Vagina (tissue), 2 donors: Measurements from ENCODE around the gene PTPN6. TPM values are rescaled to one million over a fixed set of nuclear protein-coding genes. Genes with fewer than 3 reads are reported as not detected.

Experiments used
- DNase-seq, 2 donors: peaks; one replicate each; pipeline ENCODE4 v3.0.0-alpha.2; 2017; ENCODE audit errors: extremely low spot score in 2 of 2
- H3K27ac ChIP-seq: fragments of 200-600 bp; sonication (generic); one replicate; pipeline ENCODE4 v1.5.1; 2019
- H3K27me3 ChIP-seq: fragments of 200-600 bp; sonication (generic); one replicate; pipeline ENCODE4 v1.5.1; 2019
- H3K36me3 ChIP-seq, 2 donors: fragments of 200-600 bp; sonication (generic); one replicate each; pipeline ENCODE4 v1.5.1; 2017 to 2019
- H3K4me1 ChIP-seq: fragments of 200-600 bp; sonication (generic); one replicate; pipeline ENCODE4 v1.5.1; 2019
- H3K4me3 ChIP-seq, 2 donors: fragments of 200-600 bp; sonication (generic); 1 replicate in 1 of 2; 2 replicates in 1 of 2; pipeline ENCODE4 v1.5.1; 2016 to 2019
- H3K9me3 ChIP-seq: fragments of 200-600 bp; sonication (generic); one replicate; pipeline ENCODE4 v1.5.1; 2019
- POLR2A ChIP-seq, 2 donors: fragments of 450-650 bp; IDR thresholded peaks; one replicate each; pipeline ENCODE4 v1.6.1; 2017; ENCODE audit warnings: antibody characterized with exemption in 2 of 2, mild to moderate bottlenecking in 2 of 2, moderate library complexity in 2 of 2
- POLR2AphosphoS5 ChIP-seq, 2 donors: sonication (generic); formaldehyde crosslinking; IDR thresholded peaks; one replicate each; pipeline ENCODE4 v1.9.0; 2017; ENCODE audit warnings: antibody characterized with exemption in 2 of 2, mild to moderate bottlenecking in 2 of 2, low read depth in 1 of 2; ENCODE audit not compliant: insufficient read depth in 1 of 2
- intact Hi-C: fragments of 100-400 bp; cut with DNase I; formaldehyde crosslinking; loops from one replicate; pipeline ENCODE4 v1.15.1; 2023
- total RNA-seq: library from RNA; depleted of rRNA; stranded (reverse); fragments of >200 nt; gene quantifications from one replicate; pipeline ENCODE4 v1.2.3, GENCODE V29; 2016
- TF ChIP-seq, protein P1 (sequence below), 3 experiments: fragments of 450-650 bp in 2 of 3; fragments of 200-600 bp in 1 of 3; sonication (generic) in 1 of 3; IDR thresholded peaks; one replicate each; pipeline ENCODE4 v1.5.1; 2017 to 2019; ENCODE audit warnings: antibody characterized with exemption in 3 of 3, mild to moderate bottlenecking in 2 of 3, moderate library complexity in 2 of 3

PTPN6 gene
- total RNA-seq = 17.4 TPM

DNA sequence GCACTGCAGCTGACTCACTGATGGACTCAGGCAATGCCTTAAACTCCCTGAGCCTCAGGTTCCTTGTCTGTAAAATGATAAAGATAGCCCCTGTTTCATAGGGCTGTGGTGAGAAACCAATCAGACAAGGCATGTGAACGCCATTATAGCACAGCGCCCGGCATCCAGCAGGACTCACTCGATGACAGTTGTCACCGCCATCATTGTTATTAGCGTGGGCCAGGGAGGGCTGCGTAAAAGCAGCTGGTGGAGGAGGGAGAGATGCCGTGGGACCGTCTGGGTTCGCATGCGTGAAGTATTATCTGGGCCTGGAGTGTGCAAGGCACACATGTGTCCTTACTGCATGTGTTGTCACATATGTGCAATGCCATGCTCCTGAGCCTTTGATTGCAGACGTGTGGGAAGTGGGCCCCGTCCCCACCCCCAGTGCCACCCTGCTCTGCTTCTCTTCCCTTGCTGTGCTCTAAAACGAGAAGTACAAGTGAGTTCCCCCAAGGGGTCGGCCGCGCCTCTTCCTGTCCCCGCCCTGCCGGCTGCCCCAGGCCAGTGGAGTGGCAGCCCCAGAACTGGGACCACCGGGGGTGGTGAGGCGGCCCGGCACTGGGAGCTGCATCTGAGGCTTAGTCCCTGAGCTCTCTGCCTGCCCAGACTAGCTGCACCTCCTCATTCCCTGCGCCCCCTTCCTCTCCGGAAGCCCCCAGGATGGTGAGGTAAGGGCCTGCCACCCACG is at the start of gene PTPN6:
Gene PTPN6, plus strand, starts transcription at position 546 of the 730 bp plus-strand sequence. Its CDS starts 157 bp downstream, at position 703.
- Histone ChIP-seq H3K4me1 (peaks cover 17% of the 10 kb centered on the region), H3K27me3 (no peaks in the 10 kb centered on the region), H3K36me3 (no peaks in the 10 kb centered on the region), H3K27ac (peak within 1 kb of the TSS; percentile 30), H3K9me3 (no peaks in the 10 kb centered on the region), H3K4me3 (peak within 1 kb of the TSS; percentile 26 to 37)
- TF ChIP-seq POLR2A (IDR thresholded peaks at IDR 0.05) (no peak), POLR2AphosphoS5 (IDR thresholded peaks at IDR 0.05; ENCODE audit: insufficient read depth in 1 of 2, low read depth in 1 of 2) (no peak)
- TF ChIP-seq, protein P1, sequence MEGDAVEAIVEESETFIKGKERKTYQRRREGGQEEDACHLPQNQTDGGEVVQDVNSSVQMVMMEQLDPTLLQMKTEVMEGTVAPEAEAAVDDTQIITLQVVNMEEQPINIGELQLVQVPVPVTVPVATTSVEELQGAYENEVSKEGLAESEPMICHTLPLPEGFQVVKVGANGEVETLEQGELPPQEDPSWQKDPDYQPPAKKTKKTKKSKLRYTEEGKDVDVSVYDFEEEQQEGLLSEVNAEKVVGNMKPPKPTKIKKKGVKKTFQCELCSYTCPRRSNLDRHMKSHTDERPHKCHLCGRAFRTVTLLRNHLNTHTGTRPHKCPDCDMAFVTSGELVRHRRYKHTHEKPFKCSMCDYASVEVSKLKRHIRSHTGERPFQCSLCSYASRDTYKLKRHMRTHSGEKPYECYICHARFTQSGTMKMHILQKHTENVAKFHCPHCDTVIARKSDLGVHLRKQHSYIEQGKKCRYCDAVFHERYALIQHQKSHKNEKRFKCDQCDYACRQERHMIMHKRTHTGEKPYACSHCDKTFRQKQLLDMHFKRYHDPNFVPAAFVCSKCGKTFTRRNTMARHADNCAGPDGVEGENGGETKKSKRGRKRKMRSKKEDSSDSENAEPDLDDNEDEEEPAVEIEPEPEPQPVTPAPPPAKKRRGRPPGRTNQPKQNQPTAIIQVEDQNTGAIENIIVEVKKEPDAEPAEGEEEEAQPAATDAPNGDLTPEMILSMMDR (IDR thresholded peaks at IDR 0.05) = no peak
- intact Hi-C loops = no loop called here
- DNase-seq = no peak

DNA sequence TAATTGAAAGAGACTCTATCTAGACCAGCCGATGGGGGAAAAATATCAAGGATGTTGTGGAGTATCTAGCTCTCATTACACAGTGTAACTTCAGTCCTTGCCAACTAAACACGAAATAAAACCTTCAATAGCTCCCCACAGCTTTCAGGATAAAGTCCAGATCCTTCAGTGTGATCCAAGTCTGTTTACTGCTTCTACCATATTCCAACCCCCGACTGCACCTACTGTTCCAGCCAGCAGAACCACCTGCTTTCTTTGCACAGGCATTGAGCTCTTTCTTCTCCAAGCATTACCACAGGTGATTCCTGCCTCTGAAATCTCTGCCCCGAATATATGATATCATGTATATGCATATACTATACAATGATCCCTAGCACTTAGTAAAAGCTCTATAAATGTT is 48.7 kb upstream of the PTPN6 start:
- intact Hi-C loops = no loop called here

DNA sequence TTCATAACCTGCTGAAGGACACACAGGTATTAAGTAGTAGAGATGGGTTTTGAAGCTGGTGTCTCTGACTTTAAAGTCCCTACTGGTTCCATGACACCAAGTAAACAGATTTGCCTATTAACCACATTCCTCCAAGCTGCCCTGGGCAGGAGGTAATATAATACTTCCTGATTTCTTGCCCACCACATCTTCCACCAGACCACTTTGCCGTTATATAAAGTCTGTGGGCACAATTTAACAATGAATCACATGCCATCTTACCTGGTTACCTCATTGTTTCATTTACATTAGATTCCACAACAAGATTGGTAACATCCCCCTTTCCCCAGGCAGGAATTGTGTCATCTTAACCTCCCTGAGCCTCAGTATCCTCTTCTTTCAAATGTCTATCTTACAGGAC is 47.4 kb upstream of the PTPN6 start:
- Histone ChIP-seq H3K4me1 (peaks cover 16% of the 10 kb centered on the region), H3K36me3 (peaks cover 0 to 5% of the 10 kb centered on the region in 2 donors), H3K27ac (no peak overlapping the region), H3K4me3 (no peak overlapping the region), H3K9me3 (no peaks in the 10 kb centered on the region), H3K27me3 (no peaks in the 10 kb centered on the region)
- no peak for DNase-seq
- TF ChIP-seq POLR2AphosphoS5 (IDR thresholded peaks at IDR 0.05; ENCODE audit: insufficient read depth in 1 of 2, low read depth in 1 of 2) (no peak), POLR2A (IDR thresholded peaks at IDR 0.05) (no peak)
- TF ChIP-seq, protein P1 (IDR thresholded peaks at IDR 0.05) = no peak
- intact Hi-C loops = no loop called here

More for the DNA sequence above, 48.7 kb upstream of the PTPN6 start:
- Histone ChIP-seq H3K27ac (no peak overlapping the region), H3K36me3 (no peaks in the 10 kb centered on the region), H3K4me1 (peaks cover 16% of the 10 kb centered on the region), H3K4me3 (no peak overlapping the region), H3K9me3 (no peaks in the 10 kb centered on the region), H3K27me3 (no peaks in the 10 kb centered on the region)
- TF ChIP-seq, protein P1 (IDR thresholded peaks at IDR 0.05) = no peak
- TF ChIP-seq POLR2AphosphoS5 (IDR thresholded peaks at IDR 0.05; ENCODE audit: insufficient read depth in 1 of 2, low read depth in 1 of 2) = no peak
- no peak for TF ChIP-seq POLR2A (IDR thresholded peaks at IDR 0.05)
- no peak for DNase-seq

DNA sequence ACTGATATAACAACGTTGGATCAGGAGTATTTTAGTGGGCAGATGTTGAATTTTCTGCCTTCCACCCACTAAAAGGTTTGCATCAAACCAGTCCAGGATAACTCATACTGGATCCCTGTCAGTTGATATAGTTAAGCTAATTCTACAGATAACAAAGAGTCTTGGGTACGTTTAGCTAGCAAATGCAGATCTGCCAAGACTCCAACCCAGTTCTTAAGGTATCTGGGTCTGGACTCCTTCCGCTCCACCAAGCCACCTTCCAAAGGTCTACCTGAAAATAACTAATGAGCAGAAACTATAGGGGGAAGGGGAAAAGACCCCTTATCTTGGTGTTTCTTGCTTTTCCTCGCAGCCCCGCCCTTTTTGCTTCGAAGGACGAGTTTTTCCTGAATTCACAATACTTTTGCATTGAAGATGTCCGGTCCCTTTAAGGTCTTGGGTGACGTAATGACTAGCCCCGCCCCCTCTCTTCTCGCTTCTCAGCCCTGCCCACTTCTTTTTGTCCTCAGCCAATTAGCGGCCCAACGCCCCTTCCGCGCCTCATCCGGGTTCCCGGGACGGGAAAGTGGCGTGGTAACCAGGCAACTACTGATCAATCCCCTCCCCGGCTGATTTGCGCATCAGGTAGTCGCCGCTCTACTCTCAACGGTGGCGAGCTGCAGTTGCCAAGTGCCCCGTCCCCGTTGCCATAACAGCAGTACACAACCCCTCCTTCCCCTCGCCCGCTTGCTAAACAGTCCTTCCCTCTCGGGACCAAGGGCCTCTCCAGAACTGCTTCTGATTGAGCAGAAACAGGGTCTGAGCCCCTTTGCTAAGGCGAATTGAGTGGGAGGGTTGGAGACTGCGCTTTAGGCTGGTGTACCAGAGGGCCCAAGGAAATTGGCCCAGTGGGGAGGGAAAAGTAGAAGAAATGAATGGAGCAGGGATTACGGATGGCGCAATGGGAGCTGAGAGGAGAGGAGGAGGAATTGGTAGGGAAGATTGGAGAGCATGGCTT is 46.6 kb upstream of the PTPN6 start, which contains the start of gene LRRC23:
Gene LRRC23, plus strand, starts transcription at position 543 of the 997 bp plus-strand sequence. CDS start 812 bp downstream, outside the sequence.
- no peaks in the 10 kb centered on the region for H3K9me3 ChIP-seq
- intact Hi-C loops = no loop called here
- TF ChIP-seq, protein P1 (IDR thresholded peaks at IDR 0.05) = peak in 1 of 3 experiments; percentile 3
- TF ChIP-seq POLR2AphosphoS5 (IDR thresholded peaks at IDR 0.05; ENCODE audit: insufficient read depth in 1 of 2, low read depth in 1 of 2) = peak; percentile 92 to 94
- peak in 1 of 2 donors; percentile 36 for TF ChIP-seq POLR2A (IDR thresholded peaks at IDR 0.05)

More for the DNA sequence above, 46.6 kb upstream of the PTPN6 start, which contains the start of gene LRRC23:
- H3K4me3 ChIP-seq = peak within 1 kb of the TSS; percentile 74 to 77
- no peak for DNase-seq
- peaks cover 0 to 5% of the 10 kb centered on the region in 2 donors for H3K36me3 ChIP-seq
- peaks cover 16% of the 10 kb centered on the region for H3K4me1 ChIP-seq
- H3K27me3 ChIP-seq = no peaks in the 10 kb centered on the region
- peak within 1 kb of the TSS; percentile 76 for H3K27ac ChIP-seq
